HEK293 (cell line): ENCODE results near the gene ARHGAP6.

ENCODE experiments used
- CTCF ChIA-PET: fragments of 350-600 bp; formaldehyde crosslinking; extraction: SDS; loops from one replicate; lab custom pipeline; 2021; ENCODE audit warnings: antibody characterized with exemption; lab: Yijun Ruan, JAX
- POLR2A ChIA-PET: fragments of 300-600 bp; formaldehyde crosslinking; extraction: SDS; loops from one replicate; lab custom pipeline; 2020; ENCODE audit warnings: antibody characterized with exemption, inconsistent platforms; lab: Yijun Ruan, JAX
- H3K27ac ChIP-seq: fragments of 200-500 bp; sonication (Bioruptor generic); 2 replicates; pipeline ENCODE4 v1.5.1; 2014; ENCODE audit warnings: low read depth, low read length, control low read depth, inconsistent platforms; ENCODE audit errors: extremely low read depth
- H3K36me3 ChIP-seq, 2 experiments: fragments of 200-500 bp in 1 of 2; sonication (Bioruptor generic) in 1 of 2; 1 replicate in 1 of 2; 2 replicates in 1 of 2; pipeline ENCODE4 v1.5.1; 2014 to 2017; ENCODE audit warnings: inconsistent platforms in 2 of 2, low read length in 2 of 2; ENCODE audit not compliant: control insufficient read depth in 2 of 2, insufficient read depth in 1 of 2
- H3K4me1 ChIP-seq: fragments of 200-500 bp; sonication (Bioruptor generic); 2 replicates; pipeline ENCODE4 v1.5.1; 2014; ENCODE audit warnings: mild to moderate bottlenecking, low read length, inconsistent platforms; ENCODE audit not compliant: control insufficient read depth, insufficient read depth
- H3K4me3 ChIP-seq: 2 replicates; pipeline ENCODE4 v1.5.1; 2011; ENCODE audit warnings: low read depth, mild to moderate bottlenecking, control low read depth, low read length, moderate library complexity
- H3K9me3 ChIP-seq: fragments of 200-500 bp; sonication (Bioruptor generic); 2 replicates; pipeline ENCODE4 v1.5.1; 2014; ENCODE audit warnings: low read depth, low read length, inconsistent platforms; ENCODE audit not compliant: control insufficient read depth, insufficient read depth
- CTCF ChIP-seq: fragments of 450-650 bp; formaldehyde crosslinking; IDR thresholded peaks from 2 replicates; pipeline ENCODE4 v1.5.1; 2016; ENCODE audit warnings: missing biosample characterization, missing genetic modification characterization
- GLI4 ChIP-seq: fragments of 450-650 bp; formaldehyde crosslinking; IDR thresholded peaks from 2 replicates; pipeline ENCODE4 v1.5.1; 2016; ENCODE audit warnings: missing biosample characterization, missing genetic modification characterization
- KLF7 ChIP-seq: fragments of 450-650 bp; formaldehyde crosslinking; IDR thresholded peaks from 2 replicates; pipeline ENCODE4 v1.5.1; 2016; ENCODE audit warnings: missing biosample characterization, missing genetic modification characterization, borderline replicate concordance
- KLF9 ChIP-seq: fragments of 450-650 bp; formaldehyde crosslinking; IDR thresholded peaks from 2 replicates; pipeline ENCODE4 v1.5.1; 2016; ENCODE audit warnings: missing biosample characterization, missing genetic modification characterization, low read depth
- SALL2 ChIP-seq: fragments of 450-650 bp; formaldehyde crosslinking; IDR thresholded peaks from 2 replicates; pipeline ENCODE4 v1.5.0; 2017; ENCODE audit warnings: missing biosample characterization, mild to moderate bottlenecking, missing genetic modification characterization, borderline replicate concordance
- SETDB1 ChIP-seq: IDR thresholded peaks from one replicate; pipeline ENCODE4 v1.6.1; 2017; ENCODE audit warnings: mild to moderate bottlenecking, low read length, moderate library complexity, mixed read lengths; ENCODE audit not compliant: insufficient read length
- WT1 ChIP-seq: fragments of 450-650 bp; formaldehyde crosslinking; IDR thresholded peaks from 2 replicates; pipeline ENCODE4 v1.5.1; 2016; ENCODE audit warnings: missing biosample characterization, missing genetic modification characterization
- ZBTB8A ChIP-seq: fragments of 450-650 bp; formaldehyde crosslinking; IDR thresholded peaks from 2 replicates; pipeline ENCODE4 v1.5.1; 2016; ENCODE audit warnings: missing biosample characterization, missing genetic modification characterization
- ZEB2 ChIP-seq: fragments of 450-650 bp; formaldehyde crosslinking; IDR thresholded peaks from 2 replicates; pipeline ENCODE4 v1.5.1; 2016; ENCODE audit warnings: missing biosample characterization, missing genetic modification characterization
- ZFP69B ChIP-seq: fragments of 450-650 bp; formaldehyde crosslinking; IDR thresholded peaks from 2 replicates; pipeline ENCODE4 v1.5.1; 2016; ENCODE audit warnings: missing biosample characterization, missing genetic modification characterization
- ZNF121 ChIP-seq: fragments of 450-650 bp; formaldehyde crosslinking; IDR thresholded peaks from 2 replicates; pipeline ENCODE4 v1.5.1; 2016; ENCODE audit warnings: missing biosample characterization, missing genetic modification characterization
- ZNF140 ChIP-seq: fragments of 450-650 bp; formaldehyde crosslinking; IDR thresholded peaks from 2 replicates; pipeline ENCODE4 v1.5.1; 2016; ENCODE audit warnings: missing biosample characterization, missing genetic modification characterization
- ZNF2 ChIP-seq: fragments of 450-650 bp; formaldehyde crosslinking; IDR thresholded peaks from 2 replicates; pipeline ENCODE4 v1.5.1; 2016; ENCODE audit warnings: missing biosample characterization, missing genetic modification characterization
- ZNF221 ChIP-seq: fragments of 450-650 bp; formaldehyde crosslinking; IDR thresholded peaks from 2 replicates; pipeline ENCODE4 v1.5.1; 2017; ENCODE audit warnings: missing biosample characterization, missing genetic modification characterization, borderline replicate concordance
- ZNF24 ChIP-seq: fragments of 450-650 bp; formaldehyde crosslinking; IDR thresholded peaks from 2 replicates; pipeline ENCODE4 v1.5.1; 2016; ENCODE audit warnings: missing biosample characterization, missing genetic modification characterization
- ZNF311 ChIP-seq: fragments of 450-650 bp; formaldehyde crosslinking; IDR thresholded peaks from 2 replicates; pipeline ENCODE4 v1.5.1; 2017; ENCODE audit warnings: missing biosample characterization, missing genetic modification characterization, borderline replicate concordance
- ZNF362 ChIP-seq: fragments of 450-650 bp; formaldehyde crosslinking; IDR thresholded peaks from 2 replicates; pipeline ENCODE4 v1.5.1; 2016; ENCODE audit warnings: missing biosample characterization, missing genetic modification characterization
- ZNF473 ChIP-seq: fragments of 450-650 bp; formaldehyde crosslinking; IDR thresholded peaks from 2 replicates; pipeline ENCODE4 v1.5.1; 2017; ENCODE audit warnings: missing biosample characterization, missing genetic modification characterization
- ZNF48 ChIP-seq: fragments of 450-650 bp; formaldehyde crosslinking; IDR thresholded peaks from 2 replicates; pipeline ENCODE4 v1.5.1; 2016; ENCODE audit warnings: missing biosample characterization, missing genetic modification characterization
- ZNF529 ChIP-seq: fragments of 450-650 bp; formaldehyde crosslinking; IDR thresholded peaks from 2 replicates; pipeline ENCODE4 v1.5.1; 2017; ENCODE audit warnings: missing genetic modification characterization, missing biosample characterization; ENCODE audit not compliant: insufficient replicate concordance
- ZNF530 ChIP-seq: fragments of 450-650 bp; formaldehyde crosslinking; IDR thresholded peaks from 2 replicates; pipeline ENCODE4 v1.5.1; 2016; ENCODE audit warnings: low read depth, missing biosample characterization, missing genetic modification characterization
- ZNF561 ChIP-seq: fragments of 450-650 bp; IDR thresholded peaks from 2 replicates; pipeline ENCODE4 v1.5.1; 2018; ENCODE audit warnings: missing biosample characterization, missing genetic modification characterization, borderline replicate concordance
- ZNF580 ChIP-seq: fragments of 450-650 bp; formaldehyde crosslinking; IDR thresholded peaks from 2 replicates; pipeline ENCODE4 v1.5.1; 2016; ENCODE audit warnings: missing biosample characterization, missing genetic modification characterization
- ZNF585B ChIP-seq: fragments of 450-650 bp; formaldehyde crosslinking; IDR thresholded peaks from 2 replicates; pipeline ENCODE4 v1.5.1; 2016; ENCODE audit warnings: missing biosample characterization, missing genetic modification characterization
- ZNF623 ChIP-seq: fragments of 450-650 bp; formaldehyde crosslinking; IDR thresholded peaks from 2 replicates; pipeline ENCODE4 v1.5.1; 2016; ENCODE audit warnings: missing biosample characterization, missing genetic modification characterization
- ZNF629 ChIP-seq: fragments of 450-650 bp; formaldehyde crosslinking; IDR thresholded peaks from 2 replicates; pipeline ENCODE4 v1.5.1; 2017; ENCODE audit warnings: missing biosample characterization, missing genetic modification characterization
- ZNF654 ChIP-seq: fragments of 450-650 bp; formaldehyde crosslinking; IDR thresholded peaks from 2 replicates; pipeline ENCODE4 v1.5.1; 2016; ENCODE audit warnings: low read depth, missing biosample characterization, missing genetic modification characterization
- ZNF747 ChIP-seq: fragments of 450-650 bp; formaldehyde crosslinking; IDR thresholded peaks from 2 replicates; pipeline ENCODE4 v1.5.1; 2016; ENCODE audit warnings: missing biosample characterization, missing genetic modification characterization
- ZNF830 ChIP-seq: fragments of 450-650 bp; IDR thresholded peaks from 2 replicates; pipeline ENCODE4 v1.5.0; 2018; ENCODE audit warnings: missing biosample characterization, missing genetic modification characterization, low read depth, mild to moderate bottlenecking, moderate library complexity
- ZSCAN4 ChIP-seq: fragments of 450-650 bp; formaldehyde crosslinking; IDR thresholded peaks from 2 replicates; pipeline ENCODE4 v1.5.1; 2017; ENCODE audit warnings: missing biosample characterization, missing genetic modification characterization
- ZSCAN5A ChIP-seq: fragments of 450-650 bp; formaldehyde crosslinking; IDR thresholded peaks from 2 replicates; pipeline ENCODE4 v1.5.1; 2016; ENCODE audit warnings: missing biosample characterization, missing genetic modification characterization

The ARHGAP6 gene

GRCh38 chrX:11267425-11267824, 398.3 kb downstream of the ARHGAP6 start:
- no peak overlapping the region for H3K4me3 ChIP-seq
- H3K27ac ChIP-seq: no peak overlapping the region
- H3K4me1 ChIP-seq: no peaks in the 10 kb centered on the region
- POLR2A ChIA-PET: no interaction called here
- CTCF ChIA-PET: no interaction called here
- no peaks in the 10 kb centered on the region for H3K36me3 ChIP-seq
- no peaks in the 10 kb centered on the region for H3K9me3 ChIP-seq
- no peak for TF ChIP-seq ZNF530 (tag by site-specific recombination)

- ChIA-PET POLR2A (no interaction called here), CTCF (no interaction called here)
- Histone ChIP-seq H3K4me3 (no peak overlapping the region), H3K9me3 (no peaks in the 10 kb centered on the region), H3K4me1 (no peaks in the 10 kb centered on the region), H3K36me3 (no peaks in the 10 kb centered on the region), H3K27ac (no peak overlapping the region)
- TF ChIP-seq ZNF580 (tag by site-specific recombination) (no peak), ZNF311 (tag by site-specific recombination) (no peak), ZNF623 (no peak), GLI4 (tag by site-specific recombination) (no peak), ZNF362 (tag by site-specific recombination) (no peak), ZNF654 (no peak), ZNF121 (tag by site-specific recombination) (no peak), ZNF585B (tag by site-specific recombination) (no peak), ZFP69B (tag by site-specific recombination) (no peak), KLF7 (tag by site-specific recombination) (no peak), ZNF561 (tag by site-specific recombination) (no peak), ZNF48 (tag by site-specific recombination) (no peak), ZNF221 (tag by site-specific recombination) (no peak), ZSCAN5A (no peak), KLF9 (no peak), ZEB2 (tag by site-specific recombination) (no peak), ZNF529 (no peak), ZSCAN4 (tag by site-specific recombination) (no peak)
These were observed 399.1 kb downstream of the ARHGAP6 start for GRCh38 chrX:11266573-11267003.

GRCh38 chrX:11265352-11265751, 400.4 kb downstream of the ARHGAP6 start:
- no peak for TF ChIP-seq ZNF830
- TF ChIP-seq ZNF473 (tag by site-specific recombination): no peak
- no peak for TF ChIP-seq CTCF
- no peak for TF ChIP-seq SALL2 (tag by site-specific recombination)
- no peak for TF ChIP-seq ZNF629
- no peak for TF ChIP-seq WT1
- no peak for TF ChIP-seq ZBTB8A (tag by site-specific recombination)
- no peak for TF ChIP-seq ZNF747 (tag by site-specific recombination)
- no peak for TF ChIP-seq ZNF140 (tag by site-specific recombination)
- no peak for TF ChIP-seq SETDB1
- TF ChIP-seq ZNF2 (tag by site-specific recombination): no peak
- no peak for TF ChIP-seq ZNF24
- POLR2A ChIA-PET: no interaction called here
- H3K4me1 ChIP-seq: no peaks in the 10 kb centered on the region
- no peaks in the 10 kb centered on the region for H3K9me3 ChIP-seq
- no peak overlapping the region for H3K27ac ChIP-seq
- H3K4me3 ChIP-seq: no peak overlapping the region
- CTCF ChIA-PET: no interaction called here
- no peaks in the 10 kb centered on the region for H3K36me3 ChIP-seq
